Astrocyte (in vitro differentiated cells and primary cell): ENCODE measurements around the gene HOGA1.

Experiments
- EZH2 ChIP-seq: IDR thresholded peaks from 2 replicates; pipeline ENCODE4 v1.6.1; 2012; ENCODE audit warnings: mild to moderate bottlenecking, low read length, inconsistent platforms; ENCODE audit not compliant: insufficient read depth
- TF ChIP-seq, protein P1 (sequence below): IDR thresholded peaks from 2 replicates; pipeline ENCODE4 v1.5.1; 2011; ENCODE audit warnings: low read depth, mild to moderate bottlenecking, inconsistent platforms, low read length, moderate library complexity; ENCODE audit not compliant: insufficient read depth

GRCh38 chr10:97583476-97583875 lies 713 bp upstream of the HOGA1 start:
- TF ChIP-seq, protein P1, sequence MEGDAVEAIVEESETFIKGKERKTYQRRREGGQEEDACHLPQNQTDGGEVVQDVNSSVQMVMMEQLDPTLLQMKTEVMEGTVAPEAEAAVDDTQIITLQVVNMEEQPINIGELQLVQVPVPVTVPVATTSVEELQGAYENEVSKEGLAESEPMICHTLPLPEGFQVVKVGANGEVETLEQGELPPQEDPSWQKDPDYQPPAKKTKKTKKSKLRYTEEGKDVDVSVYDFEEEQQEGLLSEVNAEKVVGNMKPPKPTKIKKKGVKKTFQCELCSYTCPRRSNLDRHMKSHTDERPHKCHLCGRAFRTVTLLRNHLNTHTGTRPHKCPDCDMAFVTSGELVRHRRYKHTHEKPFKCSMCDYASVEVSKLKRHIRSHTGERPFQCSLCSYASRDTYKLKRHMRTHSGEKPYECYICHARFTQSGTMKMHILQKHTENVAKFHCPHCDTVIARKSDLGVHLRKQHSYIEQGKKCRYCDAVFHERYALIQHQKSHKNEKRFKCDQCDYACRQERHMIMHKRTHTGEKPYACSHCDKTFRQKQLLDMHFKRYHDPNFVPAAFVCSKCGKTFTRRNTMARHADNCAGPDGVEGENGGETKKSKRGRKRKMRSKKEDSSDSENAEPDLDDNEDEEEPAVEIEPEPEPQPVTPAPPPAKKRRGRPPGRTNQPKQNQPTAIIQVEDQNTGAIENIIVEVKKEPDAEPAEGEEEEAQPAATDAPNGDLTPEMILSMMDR = no peak
- TF ChIP-seq EZH2 = no peak
